ENCODE measurements around the gene ELF1.
"Not testable (repeated sequence)": the region's sequence is repeated elsewhere in the genome, so short reads cannot be mapped to it uniquely, and the experiment has no call there.

The ELF1 gene

DNA sequence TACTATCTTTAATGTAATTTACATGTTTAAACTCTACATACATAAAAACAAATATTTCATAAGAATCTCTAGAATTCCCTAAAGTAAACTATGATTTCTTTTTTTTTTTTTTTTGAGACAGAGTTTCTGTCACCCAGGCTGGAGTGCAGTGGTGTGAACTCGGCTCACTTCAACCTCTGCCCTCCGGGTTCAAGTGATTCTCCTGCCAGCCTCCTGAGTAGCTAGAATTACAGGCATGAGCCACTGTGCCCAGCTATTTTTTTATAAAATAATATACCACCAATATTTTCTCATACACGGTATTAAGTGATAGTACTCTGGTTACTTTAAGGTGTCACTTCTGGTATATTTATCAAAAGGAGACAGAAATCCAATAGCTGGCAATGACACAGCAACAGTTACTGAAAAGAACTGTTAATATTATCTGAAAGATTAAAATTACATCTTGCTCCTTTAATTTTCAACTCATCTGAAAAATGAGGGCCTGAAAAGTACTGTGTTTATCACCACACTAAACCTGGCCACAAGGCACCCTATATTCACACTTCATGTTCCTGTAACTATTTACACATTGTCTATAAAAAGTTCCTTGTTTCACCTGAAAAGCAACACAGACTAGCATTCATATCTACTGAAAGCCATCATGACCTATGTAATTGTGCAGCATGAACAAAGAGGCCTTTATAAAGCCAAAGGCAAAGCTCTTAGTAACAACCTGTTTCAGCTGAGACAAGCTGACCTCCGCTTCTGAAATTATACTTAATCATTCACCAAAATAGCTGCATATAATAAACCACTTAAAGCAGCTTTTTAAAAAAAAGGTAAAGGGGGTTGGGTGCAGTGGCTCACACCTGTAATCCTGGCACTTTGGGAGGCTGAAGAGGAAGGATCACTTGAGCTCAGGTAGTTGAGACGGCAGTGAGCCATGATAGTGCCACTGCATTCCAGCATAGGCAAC, 123.6 kb downstream of the ELF1 start:
- no peak for DNase-seq (ENCODE audit: low read depth in 3 of 3, low spot score in 1 of 3)

DNA sequence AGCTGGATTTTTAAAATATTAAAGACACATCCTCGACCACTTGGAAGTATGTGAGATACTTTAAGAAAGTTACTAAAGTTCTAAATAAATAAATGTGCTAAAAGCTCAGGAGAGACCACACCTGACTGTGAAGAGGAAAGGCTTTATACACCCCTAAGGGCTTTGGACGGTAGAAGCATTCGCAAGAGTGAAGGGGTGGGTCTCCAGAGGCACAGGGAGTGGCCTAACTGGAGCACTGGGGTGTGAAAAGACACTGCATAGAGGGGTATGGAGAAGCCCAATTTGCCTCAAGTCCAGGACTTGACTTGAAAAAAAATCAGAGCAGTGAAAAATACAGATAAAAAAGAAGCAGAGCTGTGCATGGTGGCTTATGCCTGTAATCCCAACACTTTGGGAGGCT, 125.5 kb downstream of the ELF1 start:
- DNase-seq (ENCODE audit: low read depth in 3 of 3, low spot score in 1 of 3), result not testable (repeated sequence)

GRCh38 chr13:40886017-40886416, 133.1 kb downstream of the ELF1 start:
- no peak for DNase-seq (ENCODE audit: low read depth in 3 of 3, low spot score in 1 of 3)

GRCh38 chr13:40884175-40884574, 134.9 kb downstream of the ELF1 start:
- not testable (repeated sequence) for DNase-seq (ENCODE audit: low read depth in 3 of 3, low spot score in 1 of 3)

Measured in stimulated activated CD4-positive, alpha-beta T cell treated with anti-CD3 and anti-CD28 coated beads, TNF-alpha, amount 100 ng/mL, for 1 hour (primary cell).